Stromal cell of bone marrow (primary cell): Measurements from ENCODE around the gene RETREG1.

Experiments used
- DNase-seq: peaks from one replicate; pipeline ENCODE4 v3.0.0-alpha.2; 2012; ENCODE audit warnings: low read depth

The RETREG1 gene

DNA sequence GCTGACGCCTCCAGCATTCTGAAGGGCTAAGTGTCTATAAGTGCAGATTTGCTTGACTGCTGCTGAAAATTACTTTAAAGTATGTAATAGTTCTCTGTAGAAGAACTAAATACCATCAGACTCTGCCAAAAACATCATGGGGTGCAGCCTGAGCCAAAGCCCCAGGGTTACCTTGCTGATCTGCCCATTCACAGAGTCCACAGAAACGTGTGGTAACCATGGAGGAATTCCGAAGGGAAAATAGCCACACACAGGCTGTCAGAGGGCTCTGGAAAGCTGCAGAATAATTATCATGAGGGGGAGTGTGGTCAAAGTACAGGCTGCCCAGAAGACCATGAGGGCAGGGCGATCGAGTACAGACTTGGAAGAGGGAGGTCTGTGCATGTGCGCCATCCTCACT is 36.4 kb downstream of the RETREG1 start:
- no peak for DNase-seq

DNA sequence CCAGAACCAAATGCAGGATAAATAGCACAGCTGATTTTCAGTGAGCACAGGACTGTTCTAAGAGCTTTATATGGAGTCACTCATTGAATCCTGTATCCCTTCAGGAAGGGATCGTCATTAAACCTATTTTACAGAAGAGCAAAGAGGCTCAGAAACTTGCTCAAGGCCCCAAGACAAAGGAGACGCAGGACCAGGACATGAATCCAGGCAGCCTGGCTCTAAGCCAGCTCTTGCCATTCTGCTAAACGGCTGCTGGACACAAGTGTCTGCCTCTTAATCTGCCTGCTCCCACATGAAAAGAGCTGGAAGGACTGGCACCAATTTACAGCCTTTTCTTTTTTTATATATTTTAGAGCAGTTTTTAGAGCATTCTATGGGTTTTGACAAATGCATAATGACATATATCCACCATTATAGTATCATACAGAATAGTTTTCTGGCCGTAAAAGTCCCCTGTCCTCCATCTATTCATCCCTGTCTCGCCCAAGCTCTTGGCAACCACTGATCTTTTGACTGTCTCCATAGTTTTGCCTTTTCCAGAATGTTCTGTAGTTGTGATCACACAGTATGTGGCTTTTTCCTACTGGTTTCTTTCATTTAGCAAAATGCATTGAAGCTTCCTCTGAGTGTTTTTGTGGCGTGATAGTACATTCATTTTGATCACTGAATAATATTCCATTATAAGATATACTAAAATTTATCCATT is 37.5 kb downstream of the RETREG1 start:
- no peak for DNase-seq

DNA sequence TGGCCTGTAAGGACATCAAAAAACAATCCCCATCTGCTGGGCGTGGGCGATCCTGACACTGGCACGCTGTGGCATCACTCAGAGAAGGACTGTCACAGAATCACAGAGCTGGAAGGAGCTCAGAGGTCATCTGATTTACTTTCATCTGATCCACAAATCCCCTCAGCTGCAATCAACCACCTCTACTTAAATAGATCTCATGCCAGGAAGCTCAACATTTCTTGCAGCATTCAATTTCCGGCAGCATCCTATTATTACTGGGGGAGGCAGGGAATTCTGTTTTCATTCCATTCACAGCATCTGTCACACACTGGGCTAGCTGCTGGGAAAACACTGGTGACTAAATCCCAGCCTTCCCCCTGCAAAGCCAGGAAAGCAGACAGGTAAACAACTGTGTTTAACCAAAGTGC is 38.3 kb downstream of the RETREG1 start:
- DNase-seq: no peak

DNA sequence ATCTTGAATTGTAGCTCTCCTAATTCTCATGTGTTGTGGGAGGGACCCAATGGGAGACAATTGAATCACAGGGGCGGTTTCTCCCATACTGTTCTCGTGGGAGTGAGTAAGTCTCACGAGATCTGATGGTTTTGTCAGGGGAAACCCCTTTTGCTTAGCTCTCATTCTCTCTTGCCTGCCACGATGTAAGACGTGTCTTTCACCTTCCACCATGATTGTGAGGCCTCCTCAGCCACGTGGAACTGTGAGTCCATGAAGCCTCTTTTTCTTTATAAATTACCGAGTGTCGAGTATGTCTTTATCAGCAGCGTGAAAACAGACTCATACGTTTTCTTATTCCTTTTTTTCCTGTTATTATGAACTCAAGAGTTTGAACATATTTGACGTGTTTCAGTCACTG is 39.1 kb downstream of the RETREG1 start:
- no peak for DNase-seq

DNA sequence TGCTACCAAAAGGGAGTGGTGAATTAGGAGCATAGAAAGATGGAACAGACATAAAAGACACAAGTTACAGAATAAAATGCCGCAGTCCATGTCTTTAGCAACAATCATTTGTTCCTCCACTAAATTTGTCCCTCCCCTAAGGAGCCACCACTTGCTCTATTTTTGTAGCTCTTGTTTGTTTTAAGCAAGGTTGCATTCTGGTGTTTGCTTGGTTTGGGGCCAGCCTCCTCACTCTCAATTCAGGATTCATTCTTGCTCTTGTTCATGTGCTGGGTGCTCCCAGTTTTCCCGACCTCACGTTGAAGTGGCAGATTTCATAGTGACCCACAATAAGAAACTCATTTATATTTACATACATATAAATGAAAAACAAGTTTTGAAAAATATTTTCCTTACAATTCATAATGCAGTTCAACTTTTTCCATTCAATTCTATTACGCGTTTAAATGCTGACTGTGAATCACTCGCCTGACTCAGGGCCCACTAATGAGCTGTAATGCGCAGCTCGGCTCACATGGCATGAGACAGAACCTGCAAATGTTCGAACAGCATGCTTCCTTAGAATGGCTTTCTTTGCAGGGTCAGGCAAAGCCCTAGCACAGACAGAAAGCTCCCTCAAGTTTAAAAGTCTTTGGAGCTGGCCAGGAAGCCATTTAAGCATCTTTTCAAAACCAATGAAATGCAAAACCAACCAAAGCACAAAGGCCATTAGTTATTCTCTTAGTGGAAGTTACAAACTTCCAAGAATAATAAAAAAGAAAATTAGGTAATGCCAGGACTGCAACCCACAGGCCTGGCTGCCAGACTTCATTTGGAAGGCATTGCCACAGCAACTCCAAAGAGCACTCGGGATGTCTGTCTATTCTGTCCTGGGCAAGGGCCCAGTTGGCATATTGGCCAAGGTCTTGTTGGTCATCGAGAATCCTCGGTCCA is 41.7 kb downstream of the RETREG1 start:
- peak; percentile 95 for DNase-seq

DNA sequence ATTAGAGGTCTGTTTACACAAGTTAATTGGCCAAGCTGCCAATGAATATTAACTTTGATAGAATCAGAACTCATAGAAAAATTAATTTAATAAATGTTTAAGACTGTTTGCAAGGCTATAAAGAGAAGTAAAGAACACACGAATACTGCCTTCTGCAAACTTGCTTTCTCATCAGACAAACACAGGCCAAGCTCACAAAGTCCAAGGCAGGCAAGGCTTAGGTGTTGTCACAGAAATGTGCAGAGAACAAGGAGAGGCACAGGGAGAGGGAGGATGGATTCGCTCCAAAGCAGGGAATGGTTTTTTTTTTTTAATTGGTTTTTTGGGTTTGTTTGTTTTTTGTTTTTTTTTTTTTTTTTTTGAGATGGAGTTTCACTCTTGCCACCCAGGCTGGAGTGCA is 43.4 kb downstream of the RETREG1 start:
- DNase-seq: no peak

DNA sequence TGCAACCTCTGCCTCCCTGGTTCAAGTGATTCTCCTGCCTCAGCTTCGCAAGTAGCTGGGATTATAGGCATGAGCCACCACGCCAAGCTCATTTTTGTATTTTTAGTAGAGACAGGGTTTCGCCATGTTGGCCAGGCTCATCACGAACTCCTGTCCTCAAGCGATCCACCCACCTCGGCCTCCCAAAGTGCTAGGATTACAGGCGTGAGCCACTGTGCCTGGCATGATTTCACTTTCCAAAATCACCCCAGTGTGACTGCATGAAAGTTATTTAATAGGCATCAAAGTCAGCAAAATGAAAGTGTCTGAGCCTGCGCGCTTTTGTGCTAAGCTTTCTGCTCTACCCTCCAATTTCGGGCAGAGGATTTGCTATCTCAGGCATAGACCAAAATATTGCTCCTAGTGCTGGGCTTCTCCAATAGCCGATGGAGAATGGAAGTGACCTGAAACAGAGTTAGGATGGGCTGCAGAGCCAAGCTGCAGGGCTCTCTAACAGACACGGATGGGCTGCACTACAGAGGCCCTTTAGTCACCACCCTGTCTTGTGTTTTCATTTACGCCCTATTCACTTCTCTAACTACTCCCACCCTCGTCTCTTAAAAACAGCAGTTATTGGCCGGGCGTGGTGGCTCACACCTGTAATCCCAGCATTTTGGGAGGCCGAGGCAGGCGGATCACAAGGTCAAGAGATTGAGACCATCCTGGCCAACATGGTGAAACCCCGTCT is 44.3 kb downstream of the RETREG1 start:
- no peak for DNase-seq

DNA sequence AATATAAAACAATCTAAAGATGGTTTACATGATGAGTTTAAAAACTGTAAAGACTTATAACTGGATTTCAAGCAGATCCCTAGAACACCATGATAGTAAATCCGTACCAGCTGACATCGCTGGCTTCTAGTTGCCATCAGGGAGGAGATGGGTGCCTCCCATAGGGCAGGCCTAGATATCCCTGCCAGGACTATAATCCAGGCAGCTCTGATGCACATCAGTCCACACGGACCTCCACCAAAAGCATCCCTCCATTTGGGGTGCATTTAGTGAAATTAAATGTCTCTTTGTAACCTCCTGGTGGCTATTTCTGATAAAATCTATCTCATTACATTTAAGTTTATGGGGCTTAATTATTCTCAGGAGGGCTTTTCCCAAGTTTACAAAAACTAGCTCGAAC is 45.8 kb downstream of the RETREG1 start:
- no peak for DNase-seq

DNA sequence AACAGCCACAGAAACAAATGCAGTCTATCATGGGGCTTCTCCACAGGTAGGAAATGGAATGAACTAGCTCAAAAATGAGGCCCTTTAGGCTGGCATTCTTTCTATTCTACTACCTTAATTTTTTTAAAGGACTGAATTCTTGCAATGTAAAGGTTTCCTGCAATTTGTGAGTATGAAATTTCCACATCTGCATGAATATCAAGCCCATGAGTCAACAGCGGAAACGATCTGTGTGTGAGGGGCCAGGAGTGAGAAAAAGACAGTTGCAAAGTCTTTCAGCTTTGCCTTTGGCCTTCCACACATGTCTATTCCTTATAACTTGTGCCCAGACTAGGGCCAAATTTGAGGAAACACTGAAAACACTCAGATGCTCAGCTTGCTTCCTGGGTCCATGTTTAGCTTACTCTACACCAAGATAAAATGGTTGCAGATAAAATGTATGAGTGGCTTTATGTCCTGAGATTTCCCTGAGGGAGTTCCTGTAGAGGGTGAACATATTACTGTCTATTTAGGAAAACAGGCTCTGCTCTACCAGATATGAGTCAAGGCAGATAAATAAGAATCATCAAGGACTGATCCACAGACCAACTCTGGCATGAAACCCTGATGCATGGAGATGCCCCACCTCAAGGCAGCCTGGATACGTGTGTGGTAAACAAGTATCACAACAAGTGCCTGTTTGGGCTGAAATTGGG is 46.5 kb downstream of the RETREG1 start:
- no peak for DNase-seq

DNA sequence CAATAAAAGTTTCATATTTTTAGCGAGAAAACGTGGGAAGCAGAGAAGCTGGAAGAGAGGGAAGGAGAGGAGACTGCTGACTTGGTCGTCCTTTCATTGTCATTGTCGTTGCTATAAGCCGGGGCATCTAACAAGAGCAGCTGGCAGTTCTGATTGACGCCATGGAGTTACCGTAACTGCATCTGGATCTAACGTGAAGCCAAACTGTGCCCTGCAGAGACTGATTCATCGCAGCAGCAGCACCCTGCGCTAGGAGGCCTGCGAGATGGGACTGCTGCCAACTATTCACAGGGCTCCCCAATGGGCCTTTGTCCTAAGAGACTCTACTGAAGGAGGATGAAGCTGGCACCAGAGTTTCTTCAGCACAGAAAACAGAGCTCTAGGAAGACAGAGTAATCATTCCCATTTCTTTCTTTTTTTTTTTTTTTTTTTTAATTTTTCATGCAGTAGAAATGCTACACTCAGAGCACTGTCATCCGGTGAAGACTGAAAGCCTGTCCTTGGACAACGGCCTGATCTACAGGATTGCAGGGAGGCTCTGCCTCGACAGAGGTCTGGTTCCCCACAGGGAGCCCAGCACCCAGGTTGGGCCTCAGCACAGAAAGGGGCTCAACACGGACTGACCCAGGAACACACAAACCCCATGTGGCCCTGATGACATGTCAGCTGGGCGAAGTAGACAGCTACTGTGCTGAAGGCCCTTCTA is 47.8 kb downstream of the RETREG1 start:
- no peak for DNase-seq

DNA sequence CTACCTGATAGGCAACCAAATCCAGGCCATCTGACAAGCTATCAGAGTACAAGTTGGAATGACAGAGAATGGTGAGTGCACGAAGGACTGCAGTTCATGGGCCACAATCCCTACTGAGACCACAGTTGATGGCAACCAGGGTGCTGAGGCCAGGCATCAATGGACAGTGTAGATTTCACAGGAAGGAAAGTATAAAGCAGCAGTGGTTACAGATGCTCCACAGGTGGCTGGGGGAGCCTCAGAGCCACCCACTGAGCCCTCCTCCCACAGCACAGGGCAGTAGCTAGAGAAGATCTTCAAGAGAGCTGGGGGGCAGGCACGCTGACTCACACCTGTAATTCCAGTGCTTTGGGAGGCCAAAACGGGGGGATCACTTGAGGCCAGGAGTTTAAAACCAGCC is 49.4 kb downstream of the RETREG1 start:
- DNase-seq: no peak

DNA sequence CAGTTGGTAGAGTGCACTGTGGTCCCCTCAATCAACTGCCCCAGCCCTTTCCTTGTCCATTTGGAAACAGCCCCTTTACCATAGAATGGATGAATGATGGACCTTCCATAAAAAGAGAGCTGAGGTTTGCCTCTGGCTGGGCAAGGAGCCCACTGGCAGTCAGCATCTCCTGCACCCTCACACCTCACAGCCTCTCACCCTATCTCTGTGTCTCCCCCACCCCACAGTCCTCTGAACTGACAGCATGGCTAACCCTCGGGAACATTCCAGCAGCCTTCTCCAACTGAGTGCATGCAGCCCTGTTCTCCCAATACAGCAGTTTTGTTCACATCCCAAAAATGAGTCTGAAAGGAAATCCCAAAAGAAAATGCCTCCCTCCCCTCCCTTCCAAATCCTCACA is 51.7 kb downstream of the RETREG1 start:
- DNase-seq: no peak

DNA sequence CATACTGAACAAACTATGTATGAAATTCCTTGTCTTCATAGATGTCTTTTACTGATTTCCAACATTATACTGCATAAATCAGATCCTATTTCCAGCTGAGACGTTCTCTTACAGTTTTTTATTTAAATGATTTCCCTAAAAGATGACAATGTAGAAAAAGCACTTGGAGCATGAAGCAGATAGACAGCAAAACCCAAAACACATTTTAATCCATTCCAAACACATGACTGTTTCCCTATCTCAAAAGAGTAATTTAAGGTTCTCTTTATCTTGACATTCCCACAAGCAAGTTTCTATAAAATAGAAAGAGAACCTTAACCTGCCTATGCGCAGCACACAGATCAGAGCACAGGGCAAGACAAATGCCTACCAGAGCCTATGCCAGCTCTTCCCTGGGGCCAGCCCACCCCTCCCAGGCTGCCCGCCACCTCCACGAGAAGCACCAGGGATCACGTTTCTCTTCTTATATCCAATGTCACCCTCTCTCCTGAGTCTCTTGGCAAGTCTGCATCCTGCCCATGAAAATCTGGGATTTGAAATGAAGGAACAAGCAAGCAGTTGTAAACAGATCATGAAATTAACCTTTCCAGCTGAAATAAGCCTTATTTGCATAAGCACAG is 52.4 kb downstream of the RETREG1 start:
- DNase-seq: no peak

DNA sequence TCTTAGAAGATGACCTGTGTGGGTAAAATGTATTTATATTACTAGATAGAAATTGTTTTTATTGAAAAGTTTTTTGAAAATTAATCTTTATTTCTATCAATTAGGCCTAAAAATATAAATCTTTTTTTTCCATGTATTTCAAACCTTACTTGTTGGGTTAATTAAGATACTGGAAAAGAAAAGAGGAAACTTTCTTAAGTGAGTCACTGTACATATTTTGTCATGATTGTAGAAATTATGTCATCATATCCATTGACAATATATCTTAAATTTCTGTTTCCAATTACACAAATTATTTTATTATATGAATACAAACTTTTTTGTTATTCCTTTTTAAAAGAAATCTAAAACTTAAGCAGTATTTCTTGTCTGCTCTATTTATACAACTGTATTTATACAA is 53.1 kb downstream of the RETREG1 start:
- no peak for DNase-seq

DNA sequence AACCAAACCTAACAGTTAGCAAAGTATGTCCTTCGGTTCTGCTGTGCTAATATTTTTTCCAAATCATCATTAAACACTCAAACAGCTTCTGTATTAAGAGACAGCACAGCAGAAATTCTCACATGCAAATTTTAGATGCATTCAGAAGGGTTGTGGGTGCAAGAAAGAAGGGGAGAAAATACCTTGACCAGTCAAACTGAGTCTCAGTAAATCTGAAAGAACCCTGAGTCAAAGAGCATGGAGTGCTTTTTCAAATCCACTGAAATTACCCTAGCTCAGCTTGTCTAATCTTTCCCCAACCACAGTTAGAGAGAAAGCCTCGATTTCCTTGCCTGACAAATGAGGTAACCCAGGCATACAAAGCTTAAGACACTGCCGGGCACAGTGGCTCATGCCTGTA is 55.1 kb downstream of the RETREG1 start:
- DNase-seq: no peak

DNA sequence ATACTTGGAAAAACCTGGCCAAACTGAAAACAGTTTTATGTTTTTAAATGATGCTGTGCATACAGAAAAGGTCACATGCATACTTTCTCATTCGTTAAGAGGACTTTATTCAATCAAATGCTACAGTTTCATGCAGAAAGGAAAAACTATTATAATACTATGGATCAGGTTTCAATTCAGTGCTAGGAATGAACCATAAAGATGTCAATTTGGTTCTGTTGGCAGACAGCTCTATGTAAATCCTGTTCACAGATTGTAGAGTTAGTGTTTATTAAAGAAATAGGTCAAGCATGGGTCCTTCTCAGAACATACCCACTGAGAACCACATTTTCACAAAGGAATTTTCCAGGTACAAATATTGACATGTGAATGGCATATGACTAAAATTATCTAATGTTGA is 57.1 kb downstream of the RETREG1 start:
- no peak for DNase-seq

DNA sequence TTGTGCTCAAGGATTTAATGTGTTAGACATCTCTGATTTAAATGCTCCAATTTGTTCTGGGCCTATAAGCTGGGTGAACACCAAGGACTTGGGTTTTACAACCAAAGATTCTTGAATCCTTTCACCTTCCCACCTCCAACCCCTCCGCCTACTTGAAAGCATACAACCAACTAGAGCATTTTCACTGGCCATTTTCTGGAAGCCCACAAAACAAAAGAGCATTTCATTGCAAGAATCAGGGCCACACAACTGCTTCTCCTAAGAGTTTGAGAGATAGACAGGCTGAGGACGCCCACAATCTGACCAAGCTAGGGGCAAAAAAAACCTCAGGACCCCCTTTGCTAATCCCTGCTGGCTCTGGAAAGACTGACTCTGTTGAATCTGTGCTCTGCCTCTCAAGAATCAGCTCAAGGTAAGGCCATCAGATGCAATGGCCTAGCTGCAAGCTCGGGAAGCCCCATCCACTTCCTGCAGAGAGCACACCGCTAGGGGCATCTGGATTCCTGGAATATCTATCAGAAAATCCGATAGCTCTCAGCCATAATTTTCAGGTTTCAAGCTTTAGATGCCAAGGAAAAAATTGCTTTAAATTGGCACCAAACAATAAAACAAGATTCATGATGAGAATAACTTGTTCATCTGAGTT is 57.7 kb downstream of the RETREG1 start:
- DNase-seq: no peak

DNA sequence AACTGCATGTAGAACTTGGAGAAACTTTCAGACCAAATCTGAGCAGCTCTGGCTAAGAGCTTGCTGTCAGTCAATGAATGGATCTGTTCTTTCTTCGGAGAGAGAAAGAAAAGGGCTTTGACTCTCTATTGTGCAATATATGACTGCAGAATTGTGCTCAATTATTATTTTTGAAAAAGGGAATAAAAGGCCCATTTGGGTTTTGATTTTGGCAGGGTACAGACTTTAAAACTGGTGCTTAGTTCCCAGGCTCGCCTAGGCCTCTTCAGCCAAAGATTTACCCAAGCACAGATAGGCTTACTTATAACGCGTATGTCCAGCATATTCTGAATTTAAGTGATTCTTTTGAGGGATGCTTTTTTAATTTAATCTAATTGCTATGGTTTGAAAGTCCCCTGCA is 59.3 kb downstream of the RETREG1 start:
- no peak for DNase-seq

DNA sequence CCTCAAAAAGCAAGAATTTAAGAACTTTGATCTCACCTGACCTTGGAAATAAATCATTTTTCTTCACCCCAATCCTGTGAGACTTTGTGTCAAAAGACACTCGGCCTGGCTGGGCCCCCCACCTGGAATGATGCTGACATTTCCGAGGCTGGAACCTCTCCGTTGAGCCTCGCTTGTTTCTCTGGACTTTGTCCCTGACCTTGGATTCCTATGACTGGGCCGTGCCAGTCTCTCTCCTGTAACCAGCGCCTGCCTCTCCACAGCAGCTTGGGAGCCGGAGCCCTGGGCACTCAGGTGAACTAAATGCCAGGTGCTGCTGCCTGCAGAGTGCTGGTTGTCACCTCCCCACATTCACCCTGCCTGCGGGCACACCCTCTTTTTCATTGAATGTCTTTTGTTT is 62.7 kb downstream of the RETREG1 start:
- DNase-seq: no peak

DNA sequence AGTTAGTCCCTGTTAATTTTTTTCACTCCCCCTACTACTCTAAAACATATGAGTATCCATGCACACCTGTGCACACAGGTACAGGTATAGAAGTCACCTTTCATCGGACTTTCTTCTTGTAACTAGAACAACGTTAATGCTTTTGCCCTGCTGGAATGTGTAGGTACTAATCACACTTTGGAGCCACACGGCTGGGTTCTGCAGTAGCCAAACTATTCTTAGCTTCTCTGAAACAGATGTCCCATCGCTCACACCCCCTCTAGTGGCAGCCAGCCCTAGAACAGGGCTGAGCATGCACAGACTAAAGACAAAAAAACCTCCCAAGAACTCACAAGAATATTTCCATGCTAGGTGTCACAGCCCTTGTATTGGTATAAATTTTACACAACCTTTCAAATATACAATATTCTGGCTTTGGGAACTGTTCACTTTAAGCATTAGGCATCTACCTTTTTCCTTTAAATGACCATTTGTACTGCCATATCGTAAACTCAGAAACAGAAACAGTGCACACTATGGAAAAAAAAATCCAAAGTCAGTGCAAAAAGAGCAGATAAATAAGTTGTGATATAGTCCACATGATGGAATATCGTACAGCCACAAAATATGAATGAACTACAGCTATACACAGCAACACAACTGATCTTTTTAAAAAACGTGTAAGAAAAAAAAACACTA is 64.0 kb downstream of the RETREG1 start:
- peak; percentile 54 for DNase-seq
